Measurements from ENCODE around the gene ACTR8. TPM values are rescaled to one million over a fixed set of nuclear protein-coding genes. Genes with fewer than 3 reads are reported as not detected.

The ACTR8 gene
- total RNA-seq, 2 donors from 2014 or later = 13.5 to 19.5 TPM

- Histone ChIP-seq H3K4me1 (peaks cover 37% of the 10 kb centered on the region), H3K4me3 (no peak overlapping the region), H3K27ac (no peak overlapping the region), H3K36me3 (replicated peaks in 1 of 2; ENCODE audit: insufficient read depth in 1 of 2, low read depth in 2 of 2) (peaks cover 0 to 16% of the 10 kb centered on the region in 2 donors), H3K27me3 (no peaks in the 10 kb centered on the region), H3K9me3 (no peaks in the 10 kb centered on the region)
- no peak for TF ChIP-seq POLR2A (IDR thresholded peaks at IDR 0.05)
- no peak for TF ChIP-seq CTCF (IDR thresholded peaks at IDR 0.05)
- no peak for DNase-seq
- no peak for ATAC-seq
- intact Hi-C loops (cut with DNase I) = no loop called here
Measured at GRCh38 chr3:53887446-53887845, 5.5 kb upstream of the ACTR8 start.

- peaks cover 38% of the 10 kb centered on the region for H3K4me1 ChIP-seq
- intact Hi-C loops (cut with DNase I) = no loop called here
- no peaks in the 10 kb centered on the region for H3K9me3 ChIP-seq
- WGBS, 2 donors = 81 to 91% methylated on average over 3 of the region's 3 CpGs
- H3K4me3 ChIP-seq = no peak overlapping the region
- no peak overlapping the region for H3K27ac ChIP-seq
- no peak for TF ChIP-seq POLR2A (IDR thresholded peaks at IDR 0.05)
- TF ChIP-seq CTCF (IDR thresholded peaks at IDR 0.05) = no peak
- H3K36me3 ChIP-seq (replicated peaks in 1 of 2; ENCODE audit: insufficient read depth in 1 of 2, low read depth in 2 of 2) = peaks cover 0 to 16% of the 10 kb centered on the region in 2 donors
- DNase-seq (no peak), ATAC-seq (no peak)
- H3K27me3 ChIP-seq = no peaks in the 10 kb centered on the region
Measured at GRCh38 chr3:53885239-53885638, 3.3 kb upstream of the ACTR8 start.

GRCh38 chr3:53884623-53885022 is 2.7 kb upstream of the ACTR8 start:
- peaks cover 0 to 18% of the 10 kb centered on the region in 2 donors for H3K36me3 ChIP-seq (replicated peaks in 1 of 2; ENCODE audit: insufficient read depth in 1 of 2, low read depth in 2 of 2)
- TF ChIP-seq CTCF (IDR thresholded peaks at IDR 0.05) (no peak), POLR2A (IDR thresholded peaks at IDR 0.05) (no peak)
- no peak overlapping the region for H3K27ac ChIP-seq
- peaks cover 33% of the 10 kb centered on the region for H3K4me1 ChIP-seq
- H3K4me3 ChIP-seq = no peak overlapping the region
- DNase-seq (no peak), ATAC-seq (no peak)
- 93 to 96% methylated on average over 11 of the region's 11 CpGs for WGBS, 2 donors
- no peaks in the 10 kb centered on the region for H3K9me3 ChIP-seq
- intact Hi-C loops (cut with DNase I) = no loop called here
- no peaks in the 10 kb centered on the region for H3K27me3 ChIP-seq

- no peak for ATAC-seq
- 47 to 55% methylated on average over 4 of the region's 4 CpGs for WGBS, 2 donors
- H3K36me3 ChIP-seq (replicated peaks in 1 of 2; ENCODE audit: insufficient read depth in 1 of 2, low read depth in 2 of 2) = peaks cover 0 to 20% of the 10 kb centered on the region in 2 donors
Measured at GRCh38 chr3:53883008-53883407, 1.1 kb upstream of the ACTR8 start.

More at GRCh38 chr3:53883008-53883407, 1.1 kb upstream of the ACTR8 start:
- TF ChIP-seq CTCF (IDR thresholded peaks at IDR 0.05) = no peak
- TF ChIP-seq POLR2A (IDR thresholded peaks at IDR 0.05) = no peak
- Histone ChIP-seq H3K27me3 (no peaks in the 10 kb centered on the region), H3K27ac (no peak overlapping the region), H3K4me1 (peaks cover 18% of the 10 kb centered on the region), H3K9me3 (no peaks in the 10 kb centered on the region), H3K4me3 (no peak overlapping the region)
- intact Hi-C loops (cut with DNase I) = no loop called here
- DNase-seq = no peak

Data from body of pancreas (tissue), 4 donors.